NCI-H345 treated with DMSO at 0.1 percent for 48 hours (cell line): ENCODE measurements around the gene GCNT1.
"Not testable (repeated sequence)": the region's sequence is repeated elsewhere in the genome, so short reads cannot be mapped to it uniquely, and the experiment has no call there.

ENCODE experiments used
- DNase-seq: peaks from one replicate; lab custom pipeline; 2025; ENCODE audit not compliant: unreplicated experiment; lab: John Stamatoyannopoulos, UW

Gene GCNT1

DNA sequence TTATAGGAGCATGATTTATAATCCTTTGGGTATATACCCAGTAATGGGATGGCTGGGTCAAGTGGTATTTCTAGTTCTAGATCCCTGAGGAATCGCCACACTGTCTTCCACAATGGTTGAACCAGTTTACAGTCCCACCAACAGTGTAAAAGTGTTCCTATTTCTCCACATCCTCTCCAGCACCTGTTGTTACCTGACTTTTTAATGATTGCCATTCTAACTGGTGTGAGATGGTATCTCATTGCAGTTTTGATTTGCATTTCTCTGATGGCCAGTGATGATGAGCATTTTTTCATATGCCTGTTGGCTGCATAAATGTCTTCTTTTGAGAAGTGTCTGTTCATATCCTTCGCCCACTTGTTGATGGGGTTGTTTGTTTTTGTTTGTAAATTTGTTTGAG, 20.4 kb downstream of the GCNT1 start:
- DNase-seq: not testable (repeated sequence)

DNA sequence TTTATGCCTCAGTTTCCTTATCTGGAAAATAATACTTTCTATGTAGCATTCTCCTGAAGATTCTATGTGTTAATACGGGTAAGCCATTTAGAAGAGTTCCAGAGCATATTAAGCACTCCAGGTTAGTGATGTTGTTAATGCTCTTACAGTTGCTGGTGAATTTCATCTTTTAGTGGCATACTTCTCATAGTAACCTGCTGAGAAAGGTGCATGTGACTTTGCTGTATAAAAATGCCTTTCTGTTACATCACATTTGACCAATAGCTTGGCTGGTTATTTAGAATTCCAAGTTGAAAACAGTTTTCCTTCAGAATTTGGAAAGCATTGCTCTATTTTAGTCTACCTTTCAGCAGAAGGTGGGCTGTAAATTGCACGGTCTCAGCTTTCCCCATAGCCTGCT, 27.2 kb downstream of the GCNT1 start:
- no peak for DNase-seq

DNA sequence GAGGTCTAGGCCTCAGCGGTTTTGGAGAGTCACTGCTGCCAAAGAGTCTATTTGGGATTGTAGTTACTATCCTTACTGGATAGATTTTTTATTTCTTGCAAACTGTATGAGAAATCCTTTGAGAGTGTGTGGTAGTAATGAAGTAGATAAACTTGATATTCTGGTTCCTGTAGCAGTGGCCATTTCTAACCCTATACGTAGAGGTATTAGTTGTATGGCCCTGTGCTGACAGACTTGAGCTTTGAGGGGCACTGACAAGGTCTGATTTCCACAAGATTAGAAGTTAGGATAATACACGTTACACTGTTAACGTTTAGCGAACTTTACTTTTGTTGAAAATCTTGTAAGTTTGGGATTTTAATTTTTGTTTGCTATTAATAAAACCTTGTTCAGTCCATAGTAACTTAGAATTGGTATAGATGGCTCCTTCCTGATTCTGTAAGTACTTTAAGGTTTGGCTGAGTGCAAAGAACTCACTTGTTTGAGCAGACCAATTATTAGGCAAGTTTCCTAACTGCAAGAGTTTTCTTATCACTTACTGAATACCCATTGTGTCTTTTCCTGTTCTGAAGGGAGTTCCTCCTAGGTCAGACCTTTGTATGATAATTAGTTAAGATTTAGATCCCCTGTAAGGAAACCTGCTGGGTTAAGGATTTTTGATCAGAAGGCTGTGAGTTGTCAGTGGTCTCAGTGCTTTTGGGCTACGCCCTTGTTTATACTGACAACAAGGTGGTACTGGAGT, 31.4 kb downstream of the GCNT1 start:
- DNase-seq: no peak

DNA sequence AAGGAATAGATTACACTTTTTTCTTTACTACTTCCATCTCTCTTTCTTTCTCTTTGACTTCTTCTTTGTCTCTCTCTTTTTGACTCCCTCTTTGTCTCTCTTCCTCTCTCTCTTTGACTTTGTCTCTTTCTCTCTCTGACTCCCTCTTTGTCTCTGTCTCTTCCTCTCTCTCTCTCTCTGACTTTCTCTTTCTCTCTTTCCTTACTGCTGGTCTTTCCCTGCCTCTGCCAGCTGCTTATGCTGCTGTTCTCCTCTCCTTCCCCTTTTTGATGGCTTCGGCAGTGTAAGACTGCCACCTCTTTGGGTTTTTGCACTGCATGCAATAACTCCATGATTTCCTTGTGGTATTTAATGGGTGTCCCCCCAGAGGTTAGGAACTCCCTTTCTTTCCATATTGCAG, 32.1 kb downstream of the GCNT1 start:
- not testable (repeated sequence) for DNase-seq

DNA sequence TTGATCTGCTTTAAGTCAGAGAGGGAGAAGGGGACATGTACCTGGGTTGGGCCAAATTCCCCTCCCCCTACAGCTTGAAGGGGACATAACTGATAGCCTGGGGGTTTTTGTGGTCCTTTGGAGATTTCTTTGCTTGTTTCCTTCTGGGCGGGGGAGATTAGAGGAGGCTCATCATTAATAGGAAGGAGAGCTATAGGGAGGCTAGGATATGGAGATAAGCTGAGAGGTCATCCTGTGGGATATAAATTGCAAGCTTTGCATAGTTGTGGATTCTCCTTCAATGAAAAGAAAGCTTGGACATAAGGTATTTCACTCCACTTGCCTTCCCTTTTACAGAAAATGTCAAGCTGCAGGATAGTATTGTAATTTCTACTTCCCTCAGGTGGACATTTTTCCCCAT, 34.5 kb downstream of the GCNT1 start:
- DNase-seq: not testable (repeated sequence)

DNA sequence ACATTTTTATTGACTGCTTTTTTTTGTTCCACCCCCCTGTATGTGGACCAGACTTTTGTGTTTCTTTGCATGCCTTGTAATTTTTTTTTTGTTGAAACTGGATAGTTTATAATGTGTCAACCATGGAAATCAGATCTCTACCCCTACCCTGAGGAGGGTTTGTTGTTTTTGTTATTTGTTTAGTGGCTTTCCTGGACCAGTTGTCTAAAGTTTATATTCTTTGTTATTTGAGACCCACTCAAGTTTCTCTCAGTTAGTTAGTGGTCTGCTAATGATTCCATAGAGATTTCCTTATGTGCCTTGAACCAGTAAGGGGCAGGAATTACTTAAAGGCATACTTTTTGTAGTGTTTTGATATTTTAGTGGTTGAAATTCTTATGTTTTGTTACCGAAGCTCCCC, 41.1 kb downstream of the GCNT1 start:
- no peak for DNase-seq

DNA sequence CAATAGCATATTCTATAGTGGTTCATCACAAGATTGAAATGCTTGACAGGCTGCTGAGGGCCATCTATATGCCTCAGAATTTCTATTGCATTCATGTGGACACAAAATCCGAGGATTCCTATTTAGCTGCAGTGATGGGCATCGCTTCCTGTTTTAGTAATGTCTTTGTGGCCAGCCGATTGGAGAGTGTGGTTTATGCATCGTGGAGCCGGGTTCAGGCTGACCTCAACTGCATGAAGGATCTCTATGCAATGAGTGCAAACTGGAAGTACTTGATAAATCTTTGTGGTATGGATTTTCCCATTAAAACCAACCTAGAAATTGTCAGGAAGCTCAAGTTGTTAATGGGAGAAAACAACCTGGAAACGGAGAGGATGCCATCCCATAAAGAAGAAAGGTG, 43.8 kb downstream of the GCNT1 start:
- no peak for DNase-seq

DNA sequence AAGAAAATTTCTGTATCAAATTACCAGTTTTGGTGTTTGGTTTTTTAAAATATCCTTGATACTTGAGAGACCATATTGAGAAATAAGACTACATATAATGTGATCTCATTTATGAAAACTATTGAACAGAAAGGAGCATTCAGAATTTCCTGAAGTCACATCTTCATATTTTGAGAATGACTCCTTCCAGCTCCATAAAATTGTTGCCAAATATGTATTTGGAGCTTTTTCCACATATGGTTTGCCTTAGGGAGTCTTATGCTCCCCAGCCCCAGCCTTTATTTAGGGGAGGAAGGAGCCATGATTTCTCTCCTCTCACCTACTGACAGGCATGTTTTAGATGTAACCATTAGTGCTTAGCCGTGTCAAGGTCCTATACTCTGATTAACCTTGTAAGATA, 51.1 kb downstream of the GCNT1 start:
- DNase-seq: no peak

DNA sequence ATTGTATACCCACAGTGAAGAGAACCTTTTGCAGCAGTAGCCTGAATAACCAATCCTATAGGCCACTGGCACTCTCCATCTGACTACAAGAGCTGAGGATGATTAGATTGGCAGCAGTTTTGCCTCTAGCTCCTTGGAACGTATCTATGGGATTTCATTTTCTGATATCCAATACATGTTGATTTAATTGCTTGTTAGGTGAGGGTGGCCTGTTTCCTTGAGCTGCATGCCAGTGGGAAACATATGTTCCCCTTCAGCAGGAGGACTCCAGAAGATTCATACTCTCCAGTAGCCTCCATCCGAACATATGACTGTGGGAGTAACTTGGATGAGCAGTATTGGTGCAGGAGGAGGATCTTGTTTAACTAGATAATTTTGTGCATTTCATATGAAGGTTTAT, 51.5 kb downstream of the GCNT1 start:
- DNase-seq: no peak

DNA sequence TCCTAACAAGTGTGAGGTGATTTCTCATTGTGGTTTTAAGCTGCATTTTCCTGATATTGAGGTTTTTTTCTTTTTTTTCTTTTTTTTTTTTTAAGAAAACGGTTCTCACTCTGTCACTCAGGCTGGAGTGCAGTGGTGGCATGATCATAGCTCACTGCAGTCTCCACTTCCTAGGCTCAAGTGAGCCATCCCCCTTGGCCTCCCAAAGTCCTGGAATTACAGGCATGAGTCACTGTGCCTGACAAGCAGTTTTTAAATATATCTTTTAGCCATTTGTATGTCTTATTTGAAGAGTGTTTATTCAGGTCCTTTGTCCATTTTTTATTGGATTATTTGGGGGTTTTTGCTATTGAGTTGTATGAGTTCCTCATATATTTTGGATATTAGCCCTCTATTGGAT, 53.8 kb downstream of the GCNT1 start:
- DNase-seq: no peak

DNA sequence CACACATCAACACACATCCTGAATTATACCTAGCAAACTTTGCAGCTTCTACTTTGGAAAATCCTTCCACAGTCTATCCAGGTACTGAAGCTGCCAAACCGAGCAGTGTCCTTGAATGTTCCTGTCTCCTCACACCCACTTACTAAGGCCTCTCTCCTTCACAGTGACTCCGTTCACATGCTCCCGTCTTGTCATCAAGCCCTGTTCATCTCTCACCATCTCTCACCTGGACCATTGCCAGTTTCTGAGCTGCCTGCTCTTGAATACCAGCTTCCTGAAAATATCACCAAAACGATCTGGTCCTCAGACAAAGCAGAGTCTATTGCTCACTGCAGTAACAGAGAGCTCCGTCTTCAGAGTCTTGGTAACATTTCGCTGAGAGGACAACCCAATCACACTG, 57.4 kb downstream of the GCNT1 start:
- DNase-seq: no peak

DNA sequence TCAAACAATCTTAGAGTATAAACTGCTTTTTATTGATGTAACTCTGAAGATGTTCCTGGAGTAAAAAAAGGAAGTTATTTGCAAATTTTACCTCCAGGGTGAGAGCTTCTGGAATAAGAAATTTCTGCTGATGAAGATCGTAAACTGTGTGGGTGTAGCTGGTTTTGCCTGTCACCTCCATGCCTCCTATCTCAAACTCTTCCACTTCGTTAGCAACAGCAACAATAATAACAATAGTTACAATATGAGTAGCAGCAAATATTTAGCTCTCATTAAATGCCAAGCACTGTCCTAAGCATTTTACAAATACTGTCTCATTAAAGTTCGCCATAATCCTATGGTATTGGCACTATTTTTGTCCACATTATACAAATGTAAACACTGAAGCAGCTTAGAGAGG, 57.9 kb downstream of the GCNT1 start:
- DNase-seq: no peak

DNA sequence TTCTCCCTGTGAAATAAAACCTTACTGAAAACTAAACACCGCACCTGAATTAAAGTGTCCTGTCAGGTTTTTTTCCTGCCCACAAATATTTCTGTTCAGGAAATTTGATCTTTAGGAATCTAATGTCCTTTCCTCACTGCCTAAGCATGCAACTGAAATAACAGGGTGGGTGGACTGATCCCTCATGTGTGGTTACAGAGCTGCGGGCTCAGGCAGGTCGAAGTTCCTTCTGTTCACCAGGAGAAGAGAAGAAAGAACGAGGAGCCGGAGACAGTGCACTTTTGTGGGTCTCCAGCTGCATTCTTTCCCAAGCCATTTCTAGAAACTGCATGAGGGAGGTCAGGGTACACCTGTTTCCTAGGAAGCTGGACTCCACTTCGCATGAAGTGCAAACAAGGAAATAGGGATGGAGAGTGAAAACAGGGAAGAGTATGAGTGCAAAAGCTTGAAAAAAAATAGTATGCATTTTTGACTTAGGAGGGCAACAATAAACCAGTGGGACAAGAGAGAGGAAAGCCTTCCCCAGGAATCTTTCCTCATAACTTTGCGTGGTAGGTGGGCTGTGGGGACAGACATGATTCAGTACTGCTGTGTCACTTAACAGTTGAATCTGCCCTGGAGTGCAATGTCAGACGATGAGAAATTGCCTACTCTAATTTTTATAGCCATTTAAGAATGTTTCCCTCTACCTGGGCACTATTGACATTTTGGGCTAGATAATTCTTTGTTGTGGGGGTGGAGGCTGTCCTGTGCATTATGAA, 60.3 kb downstream of the GCNT1 start:
- no peak for DNase-seq

DNA sequence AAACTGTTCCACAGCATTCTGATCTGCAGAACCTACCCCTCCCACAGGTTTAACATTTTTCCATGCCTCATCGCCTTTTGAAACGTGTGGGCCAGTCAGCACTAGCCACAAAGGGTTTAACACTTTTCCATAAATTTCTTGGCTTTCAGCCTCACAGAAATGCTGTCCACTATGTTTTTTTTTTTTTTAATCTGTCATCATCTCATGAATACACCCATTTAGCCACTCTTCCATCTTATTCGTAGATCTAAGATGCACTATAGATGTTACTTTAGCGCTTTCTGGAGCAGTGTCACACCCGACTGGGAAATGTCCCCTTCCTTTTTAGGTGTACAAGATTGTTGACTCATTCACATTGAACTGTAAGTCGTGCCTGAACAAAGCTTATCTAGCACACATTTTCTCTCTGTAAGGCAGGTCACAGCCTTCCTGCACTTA, 62.3 kb downstream of the GCNT1 start:
- no peak for DNase-seq

DNA sequence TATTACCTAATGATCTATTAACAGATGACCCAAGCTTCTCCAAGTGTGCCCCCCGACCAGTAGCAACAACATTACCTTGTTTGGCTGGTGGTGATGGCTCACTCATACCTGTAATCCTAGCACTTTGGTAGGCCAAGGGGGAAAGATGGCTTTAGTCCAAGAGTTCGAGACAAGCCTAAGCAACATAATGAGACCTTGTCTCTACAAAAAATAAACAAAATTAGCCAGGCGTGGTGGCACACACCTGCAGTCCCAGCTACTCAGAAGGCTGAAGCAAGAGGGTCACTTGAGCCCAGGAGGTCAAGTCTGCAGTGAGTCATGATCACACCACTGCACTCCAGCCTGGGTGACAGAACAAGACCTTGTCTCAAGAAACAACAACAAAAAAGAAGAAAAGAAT, 62.9 kb downstream of the GCNT1 start:
- DNase-seq: no peak

DNA sequence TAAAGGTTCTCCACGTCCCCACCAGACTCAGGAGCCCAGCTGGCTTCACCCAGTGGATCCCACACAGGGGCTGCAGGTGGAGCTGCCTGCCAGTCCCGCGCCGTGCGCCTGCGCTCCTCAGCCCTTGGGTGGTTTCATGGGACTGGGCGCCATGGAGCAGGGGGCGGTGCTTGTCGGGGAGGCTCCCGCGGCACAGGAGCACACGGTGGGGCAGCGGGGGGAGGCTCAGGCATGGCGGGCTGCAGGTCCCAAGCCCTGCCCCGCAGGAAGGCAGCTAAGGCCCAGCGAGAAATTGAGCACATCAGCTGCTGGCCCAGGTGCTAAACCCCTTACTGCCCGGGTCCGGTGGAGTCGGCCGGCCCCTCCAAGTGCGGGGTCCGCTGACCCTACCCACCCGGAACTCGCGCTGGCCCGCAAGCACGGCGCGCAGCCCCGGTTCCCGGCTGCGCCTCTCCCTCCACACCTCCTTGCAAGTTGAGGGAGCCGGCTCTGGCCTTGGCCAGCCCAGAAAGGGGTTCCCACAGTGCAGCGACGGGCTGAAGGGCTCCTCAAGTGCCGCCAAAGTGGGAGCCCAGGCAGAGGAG, 64.7 kb downstream of the GCNT1 start:
- DNase-seq: not testable (repeated sequence)

DNA sequence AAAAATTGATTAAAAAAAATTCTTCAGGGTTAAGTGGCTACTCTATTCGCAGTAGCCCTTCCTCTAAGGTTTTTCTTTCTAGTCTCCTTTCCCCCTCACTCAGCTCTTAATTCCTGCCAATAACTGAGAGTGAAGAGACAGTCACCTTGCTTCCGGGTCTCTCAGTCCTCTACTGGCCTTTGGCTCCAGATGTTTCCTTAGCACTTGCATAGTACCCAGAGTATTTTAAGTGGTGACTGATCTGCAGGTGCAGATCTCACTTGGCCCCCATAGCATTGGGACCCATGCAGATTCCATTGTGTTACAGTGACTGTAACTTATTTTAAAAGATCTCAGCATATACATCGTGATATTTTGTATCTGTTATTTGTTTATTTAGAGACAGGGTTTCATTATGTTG, 66.2 kb downstream of the GCNT1 start:
- no peak for DNase-seq

DNA sequence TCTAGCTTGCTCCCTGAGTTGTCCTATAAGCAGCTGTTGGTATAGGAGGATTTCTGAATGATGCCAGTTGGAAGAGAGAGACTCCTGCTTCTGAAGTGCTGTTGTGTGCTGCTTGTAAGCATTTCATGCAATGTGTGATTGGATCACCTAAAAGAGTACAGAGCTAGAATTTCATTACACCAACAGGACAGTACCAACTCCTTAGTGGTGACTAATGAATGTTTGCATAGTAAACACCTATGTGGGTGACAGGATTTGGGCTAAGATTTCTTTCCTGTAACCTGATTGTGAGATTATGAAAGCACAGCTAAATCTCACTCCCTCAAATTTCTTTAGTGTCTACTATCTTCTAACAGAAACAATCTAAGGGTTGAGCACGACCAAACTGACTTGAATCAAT, 67.0 kb downstream of the GCNT1 start:
- DNase-seq: no peak

DNA sequence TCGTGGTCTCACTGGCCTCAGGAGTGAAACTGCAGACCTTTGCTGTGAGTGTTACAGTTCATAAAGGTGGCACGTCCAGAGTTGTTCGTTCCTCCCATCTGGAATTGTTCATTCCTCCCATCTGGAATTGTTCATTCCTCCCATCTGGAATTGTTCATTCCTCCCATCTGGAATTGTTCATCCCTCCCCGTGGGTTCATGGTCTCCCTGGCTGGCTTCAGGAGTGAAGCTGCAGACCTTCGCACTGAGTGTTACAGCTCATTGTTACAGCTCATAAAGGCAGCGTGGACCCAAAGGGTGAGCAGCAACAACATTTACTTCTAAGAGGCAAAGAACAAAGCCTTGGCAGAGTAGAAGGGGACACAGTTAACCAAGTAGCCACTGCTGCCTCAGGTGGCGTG, 69.1 kb downstream of the GCNT1 start:
- no peak for DNase-seq

DNA sequence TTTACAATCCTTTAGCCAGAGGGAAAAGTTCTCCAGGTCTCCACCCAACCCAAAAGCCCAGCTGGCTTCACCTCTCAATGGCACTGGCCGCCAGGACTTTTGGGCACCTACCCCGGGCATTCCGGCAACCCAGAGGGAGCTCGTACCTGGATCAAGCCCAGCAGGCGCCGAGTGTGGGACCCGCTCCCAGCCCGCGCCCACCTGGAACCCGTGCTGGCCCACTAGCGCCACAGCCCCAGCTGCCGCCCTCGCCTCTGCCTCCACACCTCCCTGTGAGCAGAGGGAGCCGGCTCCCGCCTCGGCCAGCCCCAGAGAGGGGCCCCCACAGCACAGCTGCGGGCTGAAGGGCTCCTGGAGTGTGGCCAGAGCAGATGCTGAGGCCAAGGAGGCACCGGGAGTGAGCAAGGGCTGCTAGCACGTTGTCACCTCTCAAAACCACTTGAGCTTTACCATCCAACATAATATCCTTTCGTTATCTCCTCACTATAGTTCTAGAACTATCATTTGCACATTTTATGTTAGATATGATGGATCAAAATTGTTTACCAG, 69.7 kb downstream of the GCNT1 start:
- DNase-seq: no peak

DNA sequence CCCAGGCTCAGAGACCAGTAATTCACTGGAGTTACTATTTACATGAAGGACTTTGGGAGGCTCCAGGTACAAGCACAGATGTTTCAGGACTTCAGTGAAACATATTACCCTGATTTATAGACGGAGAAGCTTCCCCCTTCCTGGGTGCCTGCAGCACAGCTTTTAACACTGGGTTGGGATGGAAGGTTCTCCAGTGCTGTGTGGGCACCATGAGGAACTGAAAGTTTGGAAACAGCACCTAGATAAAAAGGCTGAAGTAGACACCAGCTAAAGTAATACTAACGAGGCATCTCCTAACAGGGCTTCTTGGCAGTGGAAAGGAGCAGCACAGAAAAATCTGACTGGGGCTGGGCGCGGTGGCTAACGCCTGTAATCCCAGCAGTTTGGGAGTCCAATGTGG, 70.7 kb downstream of the GCNT1 start:
- DNase-seq: no peak
